T47D (cell line): Measurements from ENCODE around the gene PTPN13.

Experiments used
- DNase-seq, 2 experiments: peaks; one replicate each; pipeline versions ENCODE4 v3.0.0 to v3.0.0-alpha.2; 2011 to 2012; ENCODE audit warnings: low read depth in 1 of 2, low spot score in 1 of 2
- JUND ChIP-seq: IDR thresholded peaks from 2 replicates; pipeline ENCODE4 v1.6.1; 2012; ENCODE audit warnings: low read depth
- in situ Hi-C: cut with HindIII; loops from 2 replicates; pipeline ENCODE4 v1.10.0; 2016; ENCODE audit warnings: low sequenced_read_pairs, low pct_unique_long_range_greater_than_20kb

Gene PTPN13

DNA sequence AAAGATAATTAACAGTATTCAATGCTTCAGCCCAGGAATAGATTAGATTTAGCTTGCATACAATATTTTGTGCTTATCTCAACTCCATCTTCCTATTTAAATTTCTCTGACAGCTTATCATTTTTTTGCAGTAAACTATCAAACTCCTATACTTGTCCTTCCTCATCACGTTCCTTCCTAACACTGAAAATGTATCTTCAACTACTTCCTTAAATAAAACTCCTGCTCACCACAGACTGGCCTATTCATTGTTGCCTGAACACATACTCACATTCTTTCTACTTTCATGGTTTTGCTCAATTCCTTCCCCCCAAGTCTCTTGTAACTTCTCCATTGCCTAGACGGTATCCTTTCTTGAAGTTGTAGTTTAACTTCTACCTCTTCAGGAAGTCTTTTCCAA is 28.5 kb upstream of the PTPN13 start:
- DNase-seq: no peak
- in situ Hi-C loops: no loop called here
- no peak for TF ChIP-seq JUND

DNA sequence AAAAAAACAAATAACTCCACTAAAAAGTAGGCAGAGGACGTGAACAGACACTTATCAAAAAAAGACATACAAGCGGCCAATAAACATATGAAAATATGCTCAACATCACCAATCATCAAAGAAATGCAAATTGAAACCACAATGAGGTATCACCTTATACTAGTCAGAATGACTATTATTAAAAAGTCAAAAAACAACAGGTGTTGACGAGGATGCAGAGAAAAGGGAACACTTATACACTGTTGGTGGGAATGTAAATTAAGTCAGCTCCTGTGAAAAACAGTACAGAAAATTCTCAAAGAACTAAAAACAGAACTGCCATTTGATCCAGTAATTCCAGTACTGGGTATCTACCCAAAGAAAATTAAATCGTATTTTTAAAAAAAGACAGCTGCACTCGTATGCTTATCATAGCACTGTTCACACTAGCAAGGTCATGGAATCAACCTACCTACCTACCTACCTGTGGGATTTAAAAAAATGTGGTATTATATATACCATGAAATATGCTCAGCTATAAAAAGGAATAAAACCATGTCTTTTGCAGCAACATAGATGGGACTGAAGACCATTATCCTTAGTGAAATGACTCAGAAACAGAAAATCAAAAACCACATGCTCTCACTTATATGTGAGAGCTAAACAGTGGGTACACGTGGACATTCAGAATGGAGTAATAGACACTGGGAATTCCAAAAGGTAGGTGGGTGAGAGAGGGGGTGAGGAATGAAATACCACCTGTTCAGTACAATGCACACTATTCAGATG is 24.8 kb upstream of the PTPN13 start:
- no peak for TF ChIP-seq JUND
- DNase-seq: no peak
- in situ Hi-C loops: no loop called here

DNA sequence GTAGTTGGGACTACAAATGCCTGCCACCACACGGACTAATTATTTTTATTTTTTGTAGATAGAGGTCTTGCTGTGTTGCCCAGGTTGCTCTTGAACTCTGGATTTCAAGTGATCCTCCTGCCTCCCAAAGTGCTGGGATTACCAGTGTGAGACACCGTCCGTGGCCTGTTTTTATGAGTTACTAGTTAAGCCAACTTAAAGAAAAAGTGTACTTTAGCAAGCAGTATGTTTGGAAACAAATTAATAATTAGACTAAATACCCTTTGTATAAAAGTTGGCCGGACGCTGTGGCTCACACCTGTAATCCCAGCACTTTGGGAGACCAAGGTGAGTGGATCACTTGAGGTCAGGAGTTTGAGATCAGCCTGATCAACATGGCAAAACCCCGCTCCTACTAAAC is 14.2 kb upstream of the PTPN13 start:
- in situ Hi-C loops: no loop called here
- no peak for TF ChIP-seq JUND
- DNase-seq: no peak

DNA sequence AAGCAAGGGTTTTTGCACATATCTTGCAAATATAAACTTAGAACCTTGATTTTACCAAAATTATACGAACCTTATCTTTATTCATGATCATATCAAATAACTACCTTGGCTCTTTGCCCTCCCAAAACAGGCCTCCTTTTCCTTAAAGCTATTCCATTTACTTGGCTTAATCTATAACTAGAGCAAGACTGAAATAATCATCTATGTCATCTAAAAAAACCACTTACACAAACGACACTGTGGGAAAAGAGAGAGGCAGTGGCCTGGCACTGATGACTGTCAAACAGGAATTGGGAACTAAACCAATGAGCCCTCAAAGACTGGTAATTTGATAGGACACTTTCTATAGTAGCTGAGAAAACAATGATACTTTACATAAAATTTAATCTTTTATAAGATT is 11.7 kb upstream of the PTPN13 start:
- peak in 1 of 2 experiments; percentile 61 for DNase-seq
- no peak for TF ChIP-seq JUND
- in situ Hi-C loops: no loop called here

DNA sequence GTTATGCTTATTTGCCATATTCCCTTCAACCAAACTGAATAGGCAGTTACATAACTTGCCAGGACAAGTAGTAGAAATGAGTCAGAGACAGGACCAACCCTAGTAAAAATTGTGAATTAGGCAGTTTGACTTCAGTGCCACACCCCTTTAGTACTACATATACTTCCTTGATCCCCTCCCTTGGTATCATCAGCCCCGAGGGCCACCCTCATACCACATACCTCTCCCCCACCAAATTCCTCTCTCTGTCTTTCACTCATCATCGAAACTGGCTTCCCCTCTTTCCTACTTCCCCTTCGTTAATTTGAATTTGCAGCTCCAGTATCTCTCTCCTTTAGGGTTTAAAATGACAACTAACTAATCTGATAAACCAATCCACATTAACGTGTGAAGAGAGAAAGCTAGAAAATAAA is 7.9 kb upstream of the PTPN13 start:
- TF ChIP-seq JUND: no peak
- in situ Hi-C loops: no loop called here
- no peak for DNase-seq

DNA sequence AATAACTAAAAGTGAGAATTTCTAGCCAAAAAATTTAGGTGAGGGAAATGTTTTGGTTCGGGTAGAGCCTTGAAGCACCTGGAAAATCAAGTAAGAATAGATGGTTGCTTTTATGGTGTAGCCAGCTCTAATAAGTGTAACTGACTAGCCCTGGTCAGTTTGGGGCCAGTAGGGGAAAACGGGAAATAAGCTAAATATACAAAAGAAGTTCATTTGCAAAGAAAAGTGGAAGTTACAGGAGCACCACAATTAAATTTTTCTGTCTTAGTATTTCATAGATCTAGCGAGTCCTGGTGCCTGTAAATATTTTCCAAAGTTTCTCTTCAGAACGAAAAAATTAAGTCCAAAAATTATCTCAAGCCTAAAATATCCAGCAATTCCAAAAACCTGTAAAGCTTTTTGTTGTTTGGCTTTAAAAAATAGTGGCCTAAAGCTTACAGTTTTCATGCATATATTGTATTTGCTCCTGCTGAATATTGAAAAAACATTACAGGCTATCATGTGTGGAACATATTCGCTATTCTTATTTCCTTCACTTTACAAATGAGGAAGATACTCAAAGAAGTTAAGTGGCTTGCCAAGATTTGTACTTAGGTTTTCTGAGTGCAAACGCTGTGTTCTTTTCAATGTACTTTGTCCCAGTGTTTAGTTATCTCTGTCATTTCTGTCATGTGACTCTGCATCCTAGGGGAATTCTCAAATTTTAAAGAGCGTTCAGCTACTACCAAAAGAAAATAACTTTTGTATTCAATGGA is 7.3 kb upstream of the PTPN13 start:
- no peak for DNase-seq
- TF ChIP-seq JUND: no peak
- in situ Hi-C loops: no loop called here

DNA sequence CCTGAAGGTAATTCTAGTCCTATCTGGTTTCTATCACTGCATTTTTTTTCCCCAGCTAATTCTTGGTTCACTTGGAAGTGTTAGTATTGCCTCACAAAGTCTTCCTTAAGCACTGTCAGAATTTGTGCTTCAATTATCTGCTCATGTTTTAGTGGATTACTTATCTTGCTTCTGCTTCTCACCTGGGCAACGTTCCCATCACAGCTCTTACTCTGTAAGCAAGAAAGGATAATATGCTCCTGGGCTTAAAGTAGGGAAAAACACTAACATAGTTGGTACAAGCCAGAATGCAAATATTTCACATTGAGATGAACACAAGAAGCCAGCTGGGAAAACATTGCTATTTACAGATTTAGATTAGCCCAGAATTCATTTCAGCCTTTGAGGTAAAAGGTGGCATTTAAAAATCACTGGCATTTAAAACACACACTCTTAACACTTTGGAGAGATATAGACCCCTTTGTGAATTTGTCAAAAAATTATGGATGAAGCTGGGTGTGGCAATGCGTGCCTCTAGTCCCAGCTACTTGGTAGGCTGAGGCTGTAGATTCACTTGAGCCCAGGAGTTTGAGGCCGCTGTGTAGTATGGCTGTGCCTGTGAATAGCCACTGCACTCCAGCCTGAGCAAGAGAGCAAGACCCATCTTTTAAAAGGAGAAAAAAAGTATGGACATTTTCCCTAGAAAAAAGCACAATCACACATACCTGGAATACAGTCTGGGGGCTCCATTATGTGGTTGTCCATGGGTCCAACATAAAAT is 6.6 kb upstream of the PTPN13 start:
- no peak for TF ChIP-seq JUND
- peak in 1 of 2 experiments; percentile 57 for DNase-seq
- in situ Hi-C loops: no loop called here

DNA sequence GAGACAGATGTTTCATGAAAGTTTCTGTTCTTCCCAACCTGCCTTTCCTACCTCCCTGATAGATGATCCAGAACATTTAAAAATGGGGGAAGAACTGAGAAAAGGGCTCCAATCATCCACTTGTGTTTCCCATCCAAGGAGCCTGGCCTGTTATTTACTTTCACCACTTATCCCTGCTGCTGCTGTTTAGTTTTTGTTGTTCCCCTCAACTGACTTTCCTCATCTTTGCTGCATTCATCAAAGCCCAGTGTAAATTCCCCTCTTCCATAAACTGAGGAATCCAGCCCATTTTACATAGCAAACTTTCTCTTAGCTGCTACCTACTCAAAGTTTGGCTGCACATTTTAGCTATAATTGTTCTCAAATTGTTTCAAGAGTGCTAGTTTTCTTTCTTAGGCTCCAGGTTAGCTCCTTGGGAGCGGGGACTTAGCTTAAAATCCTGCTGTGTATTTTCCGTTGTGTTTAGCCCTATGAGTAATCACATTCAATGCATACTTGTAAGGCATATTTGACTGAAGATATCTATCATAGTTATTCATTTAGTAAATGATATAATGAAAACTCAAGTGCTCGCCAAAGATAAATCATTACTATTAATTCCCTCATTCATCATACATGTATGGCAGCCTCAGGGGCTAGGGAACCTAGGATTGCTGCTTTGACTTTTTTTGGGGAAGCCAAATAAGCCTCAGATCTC is 1.4 kb upstream of the PTPN13 start:
- TF ChIP-seq JUND: peak; percentile 26; the same call in 1 of the 2 replicates
- in situ Hi-C loops: no loop called here
- no peak for DNase-seq

DNA sequence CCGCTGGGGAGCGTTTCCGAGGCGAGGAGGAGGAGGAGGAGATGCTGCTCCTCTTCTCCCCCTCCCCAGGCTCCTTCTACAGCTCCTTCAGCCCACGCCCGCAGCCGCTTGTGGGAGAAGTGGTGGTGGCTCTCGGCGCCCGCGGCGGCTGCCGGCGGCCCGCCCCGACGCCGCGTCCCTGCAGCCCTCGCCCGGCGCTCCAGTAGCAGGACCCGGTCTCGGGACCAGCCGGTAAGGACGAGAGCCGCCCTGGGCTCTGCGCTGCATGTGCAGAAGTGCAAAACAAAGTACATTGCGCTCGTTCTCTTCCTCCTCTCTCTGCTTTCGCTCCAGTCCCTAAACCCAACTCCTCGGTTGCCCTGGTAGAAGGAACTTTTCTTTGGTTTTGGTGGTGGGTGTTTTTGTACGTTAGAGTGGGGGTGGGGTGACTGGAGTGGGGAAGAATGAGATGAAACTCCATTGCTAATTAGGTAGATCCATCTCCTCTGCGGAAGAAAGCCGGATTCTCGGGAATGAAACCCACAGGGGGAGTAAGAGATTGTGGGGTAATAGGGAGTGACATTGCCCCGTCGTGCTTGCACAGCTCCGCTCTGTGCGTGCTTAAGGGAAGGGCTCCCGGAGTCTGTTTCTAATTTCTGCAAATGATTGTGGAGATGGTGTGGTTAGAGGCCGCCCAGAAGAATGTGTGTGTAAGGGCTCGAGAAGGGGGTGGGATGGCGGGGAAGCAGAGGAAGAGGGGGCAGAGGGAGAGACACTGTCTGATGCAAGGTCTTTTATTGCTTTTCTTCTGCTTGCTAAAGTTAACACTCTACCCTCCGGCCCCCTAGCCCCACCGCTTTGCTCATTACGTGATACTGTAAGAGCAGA is 677 bp downstream of the PTPN13 start:
- peak in 1 of 2 experiments; percentile 53 for DNase-seq
- in situ Hi-C loops: no loop called here
- TF ChIP-seq JUND: no peak

DNA sequence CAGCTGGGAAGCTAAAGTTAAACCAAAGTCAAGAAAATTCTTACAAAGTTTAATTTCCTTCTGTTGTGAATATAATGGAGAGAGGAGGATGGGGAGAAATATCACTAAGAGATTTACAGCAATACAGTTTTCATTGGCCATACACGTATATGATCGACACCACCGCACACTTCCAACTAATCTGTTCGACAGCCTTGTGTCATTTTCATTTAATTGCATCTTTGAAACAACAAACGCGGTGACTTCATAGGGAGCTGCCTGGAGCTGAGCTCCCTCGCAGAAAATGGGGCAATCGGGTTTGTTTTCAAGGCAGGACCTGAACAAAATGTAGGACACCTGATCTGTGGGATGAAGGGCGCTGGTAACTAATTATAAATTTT is 1.3 kb downstream of the PTPN13 start:
- in situ Hi-C loops: no loop called here
- peak in 1 of 2 experiments; percentile 30 for DNase-seq
- TF ChIP-seq JUND: no peak

DNA sequence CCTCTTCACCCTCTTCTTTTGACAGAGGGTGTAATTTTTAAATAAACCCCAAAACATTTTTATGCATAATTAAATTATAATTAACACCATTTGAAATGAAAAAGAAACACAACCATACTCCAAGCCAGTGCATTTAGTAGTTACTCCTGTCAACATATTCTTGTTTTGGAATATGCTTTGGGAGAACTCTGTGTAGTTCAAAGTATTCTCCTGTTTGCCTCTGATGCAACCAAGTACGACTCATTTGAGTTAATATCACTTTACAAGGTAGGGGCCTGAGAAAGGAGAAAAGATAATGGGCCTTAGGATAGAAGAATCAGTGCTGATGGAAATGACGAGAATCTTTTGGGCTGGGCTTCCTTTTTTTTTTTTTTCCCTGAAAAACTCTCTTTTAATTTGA is 2.7 kb downstream of the PTPN13 start:
- TF ChIP-seq JUND: no peak
- no peak for DNase-seq

DNA sequence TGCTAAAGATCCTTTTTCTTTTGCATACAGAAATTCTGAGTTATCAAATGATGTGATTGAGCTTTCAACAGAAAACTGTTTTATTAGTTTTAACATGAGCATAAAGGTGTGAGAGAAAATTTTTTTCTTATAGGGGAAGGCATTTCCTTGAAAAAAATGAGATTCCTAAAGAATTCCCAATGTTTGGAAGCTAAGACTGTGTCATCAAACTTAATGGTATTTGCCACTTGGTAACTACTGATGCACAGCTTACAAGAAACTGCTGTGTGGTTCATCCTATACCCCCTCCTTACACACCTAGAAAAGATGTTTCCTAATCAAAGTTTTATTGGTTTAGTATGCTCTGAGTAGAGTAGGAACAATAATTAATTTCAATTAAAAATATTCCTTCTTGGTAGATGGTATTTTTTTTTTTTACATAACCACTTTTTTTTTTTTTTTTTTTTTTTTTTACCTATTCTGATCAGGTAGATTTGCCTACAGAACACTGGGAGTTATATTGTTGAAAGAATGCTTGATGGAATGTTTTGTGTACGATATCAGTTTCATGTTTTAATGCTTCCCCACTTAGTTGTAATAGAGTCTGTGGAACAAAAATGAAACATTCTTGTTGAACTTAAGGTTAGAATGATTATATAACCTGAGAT is 6.0 kb downstream of the PTPN13 start:
- TF ChIP-seq JUND: no peak
- no peak for DNase-seq
- in situ Hi-C loops: no loop called here

More for the DNA sequence above, 2.7 kb downstream of the PTPN13 start:
- in situ Hi-C loops: no loop called here
